Small intestine (tissue), 7 donors: ENCODE measurements around the gene TLR2. TPM values are rescaled to one million over a fixed set of nuclear protein-coding genes. Genes with fewer than 3 reads are reported as not detected.

ENCODE experiments used
- DNase-seq, 2 donors: peaks; one replicate each; pipeline versions ENCODE4 v3.0.0 to v3.0.0-alpha.2; 2013
- FAIRE-seq: peaks from 2 replicates; lab custom pipeline; 2012; peaks lifted over from hg19 to GRCh38; lab: Jason Lieb, UNC
- H3K27ac ChIP-seq, 3 donors: one replicate each; pipeline ENCODE4 v1.5.1; 2013; ENCODE audit warnings: low read length in 2 of 3, mild to moderate bottlenecking in 2 of 3, control low read depth in 1 of 3, inconsistent platforms in 1 of 3, low read depth in 1 of 3, moderate library complexity in 1 of 3
- H3K27me3 ChIP-seq, 3 donors: one replicate each; pipeline ENCODE4 v1.6.1; 2013; ENCODE audit warnings: low read length in 3 of 3, inconsistent platforms in 1 of 3; ENCODE audit not compliant: control insufficient read depth in 3 of 3, insufficient read depth in 3 of 3
- H3K36me3 ChIP-seq, 3 donors: one replicate each; pipeline ENCODE4 v1.6.1; 2013; ENCODE audit warnings: low read length in 3 of 3, inconsistent platforms in 1 of 3, low read depth in 1 of 3, mild to moderate bottlenecking in 1 of 3, moderate library complexity in 1 of 3; ENCODE audit not compliant: control insufficient read depth in 3 of 3, insufficient read depth in 2 of 3
- H3K4me1 ChIP-seq, 3 donors: one replicate each; pipeline ENCODE4 v1.6.1; 2013; ENCODE audit warnings: low read length in 2 of 3, inconsistent platforms in 1 of 3, low read depth in 1 of 3, mild to moderate bottlenecking in 1 of 3, moderate library complexity in 1 of 3; ENCODE audit not compliant: control insufficient read depth in 3 of 3, insufficient read depth in 2 of 3
- H3K4me3 ChIP-seq, 3 donors: one replicate each; pipeline ENCODE4 v1.5.1; 2013; ENCODE audit warnings: low read length in 3 of 3, control low read depth in 1 of 3, inconsistent platforms in 1 of 3, low read depth in 1 of 3, mild to moderate bottlenecking in 1 of 3, moderate library complexity in 1 of 3
- H3K9me3 ChIP-seq, 2 donors: one replicate each; pipeline ENCODE4 v1.6.1; 2013; ENCODE audit warnings: low read depth in 1 of 2, low read length in 1 of 2; ENCODE audit not compliant: control insufficient read depth in 2 of 2, insufficient read depth in 1 of 2
- WGBS, 3 donors: extraction: QIAGEN DNeasy Blood & Tissue Kit; methylation state at CpG; one replicate each; pipeline ENCODE4 v1.1.7; 2013; 5-methylcytosine and 5-hydroxymethylcytosine counted together
- polyA plus RNA-seq, 4 donors: library from polyadenylated mRNA; stranded (reverse) in 3 of 4; unstranded in 1 of 4; fragments of 200-250 nt in 3 of 4; fragments of 120-200 nt in 1 of 4; gene quantifications; one replicate each; pipeline versions ENCODE4 v1.2.1 to v1.2.3, GENCODE V29; 2013
- donor health status: healthy with polysubstance abuse.
- donor health status: control.
- donor health status: control.
- donor health status: Bipolar disorder and iron deficiency.
- donor health status: healthy.

The TLR2 gene
- polyA plus RNA-seq, 4 donors, result 1.4 to 11.2 (median 3.1) TPM

- H3K27me3 ChIP-seq, result peaks cover 0 to 2% (median 0%) of the 10 kb centered on the region in 3 donors
- H3K27ac ChIP-seq, result no peak overlapping the region
- H3K4me1 ChIP-seq, result peaks cover 0 to 9% (median 0%) of the 10 kb centered on the region in 3 donors
- WGBS, 3 donors, result 69 to 85% (median 76%) methylated on average over 2 of the region's 2 CpGs
- FAIRE-seq, result no peak
- no peak overlapping the region for H3K4me3 ChIP-seq
- H3K9me3 ChIP-seq, result no peaks in the 10 kb centered on the region
- DNase-seq, result no peak
- H3K36me3 ChIP-seq, result peaks cover 0 to 3% (median 0%) of the 10 kb centered on the region in 3 donors
Measured at GRCh38 chr4:153705743-153706468, 21.8 kb downstream of the TLR2 start.

- H3K27me3 ChIP-seq, result peaks cover 0 to 2% (median 0%) of the 10 kb centered on the region in 3 donors
- H3K9me3 ChIP-seq, result no peaks in the 10 kb centered on the region
- H3K27ac ChIP-seq, result no peak overlapping the region
- FAIRE-seq (no peak), DNase-seq (no peak)
- H3K36me3 ChIP-seq, result peaks cover 0 to 3% (median 0%) of the 10 kb centered on the region in 3 donors
- H3K4me1 ChIP-seq, result peaks cover 0 to 9% (median 0%) of the 10 kb centered on the region in 3 donors
- no peak overlapping the region for H3K4me3 ChIP-seq
Measured at GRCh38 chr4:153706519-153706918, 22.4 kb downstream of the TLR2 start.

GRCh38 chr4:153710681-153711080 is 26.6 kb downstream of the TLR2 start:
- H3K27ac ChIP-seq, result no peak overlapping the region
- WGBS, 3 donors, result 88 to 90% (median 89%) methylated on average over 1 of the region's 1 CpG
- no peak for FAIRE-seq

GRCh38 chr4:153713866-153714646 is 30.0 kb downstream of the TLR2 start:
- H3K9me3 ChIP-seq, result no peaks in the 10 kb centered on the region
- no peak for FAIRE-seq
- H3K27me3 ChIP-seq, result no peaks in the 10 kb centered on the region
- peaks cover 0 to 6% (median 0%) of the 10 kb centered on the region in 3 donors for H3K4me1 ChIP-seq
- 79 to 91% (median 82%) methylated on average over 2 of the region's 2 CpGs for WGBS, 3 donors
- no peak for DNase-seq
- no peak overlapping the region for H3K27ac ChIP-seq
- H3K4me3 ChIP-seq, result no peak overlapping the region
- H3K36me3 ChIP-seq, result no peaks in the 10 kb centered on the region

More at GRCh38 chr4:153710681-153711080, 26.6 kb downstream of the TLR2 start:
- H3K4me3 ChIP-seq, result no peak overlapping the region
- no peaks in the 10 kb centered on the region for H3K36me3 ChIP-seq
- H3K9me3 ChIP-seq, result no peaks in the 10 kb centered on the region
- H3K27me3 ChIP-seq, result peaks cover 0 to 2% (median 0%) of the 10 kb centered on the region in 3 donors
- peaks cover 0 to 9% (median 0%) of the 10 kb centered on the region in 3 donors for H3K4me1 ChIP-seq
- DNase-seq, result no peak

- Histone ChIP-seq H3K27ac (no peak overlapping the region), H3K4me3 (no peak overlapping the region), H3K27me3 (no peaks in the 10 kb centered on the region), H3K9me3 (no peaks in the 10 kb centered on the region), H3K36me3 (no peaks in the 10 kb centered on the region), H3K4me1 (no peaks in the 10 kb centered on the region)
- 61 to 73% (median 68%) methylated on average over 1 of the region's 1 CpG for whole genome bisulfite sequencing, 3 donors
- FAIRE-seq, result no peak
- no peak for DNase-seq
Measured at GRCh38 chr4:153722036-153722435, 38.0 kb downstream of the TLR2 start.

- no peak overlapping the region for H3K27ac ChIP-seq
- H3K4me3 ChIP-seq, result no peak overlapping the region
- no peaks in the 10 kb centered on the region for H3K36me3 ChIP-seq
- no peaks in the 10 kb centered on the region for H3K9me3 ChIP-seq
- no peaks in the 10 kb centered on the region for H3K27me3 ChIP-seq
- 78 to 90% (median 82%) methylated on average over 4 to 5 of the region's 5 CpGs for WGBS, 3 donors
- FAIRE-seq, result no peak
- H3K4me1 ChIP-seq, result no peaks in the 10 kb centered on the region
- no peak for DNase-seq
Measured at GRCh38 chr4:153724606-153725005, 40.5 kb downstream of the TLR2 start.

GRCh38 chr4:153725136-153725830 is 41.2 kb downstream of the TLR2 start:
- Histone ChIP-seq H3K9me3 (no peaks in the 10 kb centered on the region), H3K27ac (no peak overlapping the region), H3K4me3 (no peak overlapping the region), H3K36me3 (no peaks in the 10 kb centered on the region), H3K27me3 (no peaks in the 10 kb centered on the region), H3K4me1 (no peaks in the 10 kb centered on the region)
- DNase-seq, result no peak
- WGBS, 3 donors, result 81 to 90% (median 85%) methylated on average over 5 of the region's 5 CpGs
- no peak for FAIRE-seq

GRCh38 chr4:153725831-153726154 is 41.7 kb downstream of the TLR2 start:
- 48 to 74% (median 65%) methylated on average over 1 of the region's 1 CpG for WGBS, 3 donors
- no peaks in the 10 kb centered on the region for H3K36me3 ChIP-seq
- no peak for DNase-seq
- no peak for FAIRE-seq
- H3K27ac ChIP-seq, result no peak overlapping the region
- H3K4me3 ChIP-seq, result no peak overlapping the region
- no peaks in the 10 kb centered on the region for H3K9me3 ChIP-seq
- no peaks in the 10 kb centered on the region for H3K4me1 ChIP-seq
- H3K27me3 ChIP-seq, result no peaks in the 10 kb centered on the region
